ENCODE results near the gene IGF1R.

The IGF1R gene

GRCh38 chr15:98728082-98728810 is 79.9 kb downstream of the IGF1R start:
- no peak for DNase-seq

GRCh38 chr15:98728811-98729160 is 80.4 kb downstream of the IGF1R start:
- DNase-seq = no peak

- no peak for DNase-seq
Observed at GRCh38 chr15:98729446-98730042, 81.2 kb downstream of the IGF1R start.

- no peak for DNase-seq
Observed at GRCh38 chr15:98730860-98731711, 82.7 kb downstream of the IGF1R start.

GRCh38 chr15:98731712-98732450 is 83.5 kb downstream of the IGF1R start:
- no peak for DNase-seq

GRCh38 chr15:98733098-98733497 is 84.8 kb downstream of the IGF1R start:
- DNase-seq = no peak

- no peak for DNase-seq
Observed at GRCh38 chr15:98734466-98735199, 86.3 kb downstream of the IGF1R start.

GRCh38 chr15:98735304-98735703 is 87.0 kb downstream of the IGF1R start:
- DNase-seq = no peak

GRCh38 chr15:98735895-98736617 is 87.7 kb downstream of the IGF1R start:
- DNase-seq = no peak

GRCh38 chr15:98737159-98737558 is 88.8 kb downstream of the IGF1R start:
- no peak for DNase-seq

- DNase-seq = no peak
Observed at GRCh38 chr15:98737721-98738120, 89.4 kb downstream of the IGF1R start.

GRCh38 chr15:98738689-98739401 is 90.5 kb downstream of the IGF1R start:
- DNase-seq = peak; percentile 8

GRCh38 chr15:98740295-98740694 is 92.0 kb downstream of the IGF1R start:
- DNase-seq = peak; percentile 16

- no peak for DNase-seq
Observed at GRCh38 chr15:98740963-98741362, 92.6 kb downstream of the IGF1R start.

- no peak for DNase-seq
Observed at GRCh38 chr15:98743177-98743576, 94.8 kb downstream of the IGF1R start.

- DNase-seq = no peak
Observed at GRCh38 chr15:98744506-98744905, 96.2 kb downstream of the IGF1R start.

- DNase-seq = no peak
Observed at GRCh38 chr15:98745179-98745578, 96.8 kb downstream of the IGF1R start.

- DNase-seq = no peak
Observed at GRCh38 chr15:98745650-98746374, 97.5 kb downstream of the IGF1R start.

- DNase-seq = no peak
Observed at GRCh38 chr15:98746375-98747155, 98.2 kb downstream of the IGF1R start.

GRCh38 chr15:98751767-98752166 is 103.4 kb downstream of the IGF1R start:
- DNase-seq = no peak
